GM18511 (cell line): Measurements from ENCODE around the gene FBXL12.
"Not testable (repeated sequence)": the region's sequence is repeated elsewhere in the genome, so short reads cannot be mapped to it uniquely, and the experiment has no call there.

Source experiments
- ATAC-seq: cut with Tn5 transposase; IDR thresholded peaks from one replicate; pipeline ENCODE4 v1.9.1; 2021; ENCODE audit warnings: mild to moderate bottlenecking, moderate library complexity; ENCODE audit not compliant: unreplicated experiment

FBXL12 gene

GRCh38 chr19:9839415-9839814 lies 20.5 kb upstream of the FBXL12 start:
- no peak for ATAC-seq

DNA sequence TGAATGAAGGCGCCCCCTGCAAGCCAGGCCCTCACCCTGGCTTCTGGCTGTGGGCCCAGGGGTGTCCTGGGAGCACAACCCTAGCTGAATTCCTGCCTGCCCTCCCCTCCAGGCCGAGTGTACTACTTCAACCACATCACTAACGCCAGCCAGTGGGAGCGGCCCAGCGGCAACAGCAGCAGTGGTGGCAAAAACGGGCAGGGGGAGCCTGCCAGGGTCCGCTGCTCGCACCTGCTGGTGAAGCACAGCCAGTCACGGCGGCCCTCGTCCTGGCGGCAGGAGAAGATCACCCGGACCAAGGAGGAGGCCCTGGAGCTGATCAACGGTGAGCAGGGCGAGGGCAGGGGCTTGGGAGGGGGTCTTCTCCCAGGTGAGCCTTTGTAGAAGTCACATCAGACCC lies 19.4 kb upstream of the FBXL12 start:
- ATAC-seq: no peak

DNA sequence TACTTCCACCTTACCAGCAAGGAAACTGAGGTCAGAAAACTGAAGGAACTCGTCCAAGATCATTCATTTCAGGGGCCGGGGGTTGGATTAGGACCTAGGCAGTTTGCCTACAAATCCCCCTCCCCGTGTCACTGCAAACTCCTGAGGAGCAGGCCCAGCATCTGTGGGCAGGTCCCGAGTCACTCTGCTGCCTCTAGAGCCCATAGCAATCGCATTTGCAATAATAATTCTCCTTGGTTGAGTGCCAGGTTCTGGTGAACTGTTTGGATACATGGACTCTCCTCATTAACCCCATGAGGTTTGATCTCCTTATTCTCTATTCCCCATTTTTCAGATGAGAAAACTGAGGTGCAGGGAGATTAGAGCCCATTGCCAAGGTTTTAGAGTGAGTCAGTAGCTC lies 17.1 kb upstream of the FBXL12 start:
- no peak for ATAC-seq

GRCh38 chr19:9835507-9835949 lies 16.6 kb upstream of the FBXL12 start:
- peak; percentile 20 for ATAC-seq

GRCh38 chr19:9834726-9835506 lies 16.0 kb upstream of the FBXL12 start, which contains the start of gene PIN1:
TSS of gene PIN1 (plus strand) at chr19:9835318. CDS start at chr19:9835345, 27 bp downstream.
- ATAC-seq: peak; percentile 92

DNA sequence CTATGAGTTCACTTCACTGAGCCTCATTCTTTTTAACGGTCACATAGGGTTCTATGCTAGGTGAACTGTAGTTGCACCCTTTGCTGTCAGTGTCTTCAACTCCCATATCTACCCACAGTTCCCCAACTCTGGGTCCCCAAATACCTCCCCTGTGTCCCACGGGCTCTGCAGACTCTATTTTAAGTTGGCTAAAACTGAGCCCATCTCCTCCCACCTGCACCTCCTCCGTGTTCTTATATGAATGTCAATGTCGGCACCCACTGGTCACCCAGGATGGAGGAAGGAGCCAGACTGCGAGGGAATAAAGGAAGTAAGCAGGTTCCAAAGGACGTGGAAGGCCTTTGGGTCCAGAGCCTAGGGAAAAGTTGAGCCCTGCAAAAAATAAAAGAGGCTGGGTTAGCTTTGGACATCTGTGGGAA lies 15.4 kb upstream of the FBXL12 start:
- no peak for ATAC-seq

DNA sequence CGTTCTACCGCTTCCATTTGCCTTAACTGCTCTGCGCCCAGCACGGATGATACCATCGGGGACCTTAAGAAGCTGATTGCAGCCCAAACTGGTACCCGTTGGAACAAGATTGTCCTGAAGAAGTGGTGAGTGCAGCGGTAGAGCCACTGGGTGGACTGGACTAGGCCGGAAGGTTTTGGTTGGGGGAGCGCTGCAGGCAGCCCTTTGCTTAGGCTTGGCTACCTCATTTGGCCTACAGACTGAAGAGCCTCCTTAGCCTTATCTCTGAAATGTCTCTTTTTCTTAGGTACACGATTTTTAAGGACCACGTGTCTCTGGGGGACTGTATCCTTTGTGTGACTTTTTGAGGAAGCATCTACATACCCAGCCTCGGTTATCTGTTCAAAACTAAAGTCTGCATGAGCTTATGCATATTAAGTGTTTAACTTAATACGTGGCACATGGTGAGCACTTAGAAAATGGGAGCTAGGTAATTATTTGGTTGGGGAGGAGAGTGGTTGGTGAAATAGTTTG lies 9.7 kb upstream of the FBXL12 start:
- no peak for ATAC-seq

GRCh38 chr19:9827289-9828238 lies 8.7 kb upstream of the FBXL12 start, which contains the start of gene UBL5:
TSS of gene UBL5 (plus strand) at chr19:9827918. CDS start at chr19:9828338, 420 bp downstream.
- peak; percentile 95 for ATAC-seq

DNA sequence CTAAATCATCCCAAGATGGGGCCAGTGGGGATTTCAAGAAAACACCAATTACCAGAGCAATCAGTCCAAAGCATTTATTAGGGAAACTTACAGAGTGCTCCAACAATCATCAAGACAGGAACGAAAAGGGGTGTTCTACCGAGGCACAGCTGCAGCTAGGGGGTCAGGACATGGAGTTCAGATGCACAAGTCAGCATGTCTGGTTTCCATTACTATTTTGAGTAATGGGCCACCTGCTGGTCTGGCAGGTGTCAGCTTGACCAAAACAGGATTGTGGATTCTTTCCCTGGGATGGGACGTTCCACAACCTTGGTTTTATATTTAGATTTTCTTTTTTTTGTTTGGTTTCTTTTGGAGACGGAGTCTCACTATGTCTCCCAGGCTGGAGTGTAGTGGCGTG lies 4.9 kb upstream of the FBXL12 start:
- ATAC-seq: no peak

DNA sequence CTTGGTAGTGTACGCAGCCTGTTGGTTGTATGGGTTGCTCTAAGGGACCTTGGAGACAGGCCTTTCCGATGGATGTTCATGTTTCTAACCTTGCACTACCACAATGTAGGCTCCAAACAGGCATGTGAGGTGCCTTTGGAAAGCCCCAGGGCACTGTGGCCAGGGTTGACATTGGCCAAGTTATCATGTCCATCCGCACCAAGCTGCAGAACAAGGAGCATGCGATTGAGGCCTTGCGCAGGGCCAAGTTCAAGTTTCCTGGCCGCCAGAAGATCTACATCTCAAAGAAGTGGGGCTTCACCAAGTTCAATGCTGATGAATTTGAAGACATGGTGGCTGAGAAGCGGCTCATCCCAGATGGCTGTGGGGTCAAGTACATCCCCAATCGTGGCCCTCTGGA lies 1.2 kb upstream of the FBXL12 start:
- not testable (repeated sequence) for ATAC-seq

GRCh38 chr19:9819596-9819909 lies 674 bp upstream of the FBXL12 start:
- no peak for ATAC-seq

- no peak for ATAC-seq
Observed at GRCh38 chr19:9818175-9818733, 625 bp downstream of the FBXL12 start.

DNA sequence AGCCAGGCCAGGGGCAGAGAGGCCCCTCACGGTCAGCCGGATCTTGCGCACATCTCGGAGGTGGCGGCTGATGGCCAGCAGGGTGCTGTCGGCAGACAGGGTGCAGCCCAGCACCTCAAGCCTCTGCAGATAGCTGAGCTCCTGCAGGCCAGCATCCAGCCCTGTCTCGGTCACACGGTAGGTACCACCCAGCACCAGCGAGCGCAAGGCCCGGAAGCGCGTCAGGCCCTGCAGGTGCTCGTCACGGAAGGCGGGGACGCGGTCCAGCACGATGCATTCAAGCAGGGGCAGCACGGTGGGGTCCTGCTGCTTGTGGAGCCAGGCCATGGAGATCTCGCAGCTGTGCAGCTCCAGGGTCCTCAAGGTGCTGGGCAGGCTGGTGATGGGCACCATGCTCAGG lies 7.7 kb downstream of the FBXL12 start:
- ATAC-seq: no peak

GRCh38 chr19:9808855-9809824 lies 9.7 kb downstream of the FBXL12 start:
- no peak for ATAC-seq

- ATAC-seq: no peak
Observed at GRCh38 chr19:9806803-9807202, 12.1 kb downstream of the FBXL12 start.

GRCh38 chr19:9801976-9802375 lies 16.9 kb downstream of the FBXL12 start:
- no peak for ATAC-seq

DNA sequence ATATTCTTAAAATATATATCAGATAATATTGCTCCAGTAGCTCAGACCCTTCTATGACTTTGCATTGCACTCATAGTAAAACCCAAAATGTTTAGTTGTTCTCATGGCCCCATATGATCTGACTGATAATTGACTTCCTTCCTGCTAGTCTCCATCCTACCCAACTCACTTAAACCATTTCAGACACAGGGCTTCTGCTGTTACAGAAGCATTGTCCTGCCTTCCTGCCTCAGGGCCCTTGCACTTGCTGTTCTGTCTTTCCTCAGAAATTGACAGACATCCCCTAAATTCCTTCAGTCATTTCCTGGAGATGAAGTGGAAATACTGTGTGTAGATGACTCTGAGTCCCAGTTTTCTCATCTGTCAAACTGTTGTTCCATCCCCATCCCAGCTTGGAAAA lies 19.7 kb downstream of the FBXL12 start:
- ATAC-seq: no peak

GRCh38 chr19:9797871-9798270 lies 21.0 kb downstream of the FBXL12 start:
- ATAC-seq: no peak

DNA sequence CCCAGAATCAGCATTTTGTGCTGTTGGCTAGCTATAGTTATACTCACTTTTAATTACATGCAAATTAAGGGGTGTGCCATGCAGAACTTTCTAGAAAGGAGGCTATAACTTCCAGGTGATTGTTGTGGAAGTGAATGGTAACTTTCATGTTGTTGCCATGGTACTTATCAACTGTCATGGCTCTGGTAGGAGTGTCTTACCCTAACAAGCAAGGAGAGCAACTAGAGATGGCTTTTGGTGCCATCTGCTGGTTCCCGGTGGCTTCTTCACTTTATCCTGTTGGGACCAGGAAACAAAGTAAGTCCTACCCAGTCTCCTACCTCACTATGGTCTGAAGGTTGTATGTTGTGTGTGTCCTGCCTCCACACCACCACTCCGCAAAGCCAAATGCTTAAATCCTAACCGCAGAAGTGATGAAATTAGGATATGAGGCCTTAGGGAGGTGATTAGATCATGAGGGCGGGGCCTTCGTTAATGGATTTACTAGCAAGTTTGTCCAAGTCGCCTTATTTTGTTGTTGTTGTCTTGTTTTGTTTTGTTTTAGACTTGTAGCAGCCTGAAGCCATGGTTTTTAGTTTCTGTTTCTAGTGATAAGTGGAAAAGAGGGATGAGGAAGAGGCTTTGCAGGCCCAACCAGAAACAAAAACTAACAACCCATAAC lies 22.6 kb downstream of the FBXL12 start:
- ATAC-seq: peak; percentile 62
